ENCODE measurements around the gene PDLIM1. TPM values are rescaled to one million over a fixed set of nuclear protein-coding genes. Genes with fewer than 3 reads are reported as not detected.
A peak's percentile ranks its signal among the peaks of the same experiment; 100 is the strongest.

The PDLIM1 gene
- polyA plus RNA-seq, 1 of the 3 experiments (the other 2 are of a cell fraction), result 97.2 TPM

- peak overlapping the region; percentile 42; the same call in 1 of the 2 replicates for H3K9ac ChIP-seq
Measured at GRCh38 chr10:95276367-95277200, 14.2 kb downstream of the PDLIM1 start.

GRCh38 chr10:95275726-95276366, 15.0 kb downstream of the PDLIM1 start:
- Histone ChIP-seq H3K79me2 (ENCODE audit: insufficient read depth) (peaks cover 90% of the 10 kb centered on the region), H3K4me2 (peak overlapping the region; percentile 33), H3K4me1 (ENCODE audit: control insufficient read depth in 1 of 2, insufficient read depth in 2 of 2, low read depth in 1 of 2, low read length in 1 of 2) (peaks cover 2 to 32% of the 10 kb centered on the region in 2 experiments; a peak in 2 of 4 replicates)

More at GRCh38 chr10:95276367-95277200, 14.2 kb downstream of the PDLIM1 start:
- H3K9me2 ChIP-seq, result no peaks in the 10 kb centered on the region
- no peak for DNase-seq
- ChIA-PET POLR2A (no interaction called here), CTCF (interaction anchor here (0.7 to 2.3 kb wide), 2 partner anchors 13 to 98 kb away, joined by 4 to 7 read pairs; no protein-coding TSS in a partner anchor)
- peak overlapping the region; percentile 33 for H3K4me2 ChIP-seq
- no peak overlapping the region for H3K4me3 ChIP-seq (ENCODE audit: low read depth in 2 of 2, low read length in 1 of 2)
- 90% methylated on average over 8 of the region's 8 CpGs for WGBS (ENCODE audit: low lambda C conversion rate)
- no peaks in the 10 kb centered on the region for H4K20me1 ChIP-seq (ENCODE audit: insufficient read depth)
- no peaks in the 10 kb centered on the region for H3K36me3 ChIP-seq (replicated peaks in 1 of 2; ENCODE audit: control insufficient read depth in 1 of 2, insufficient read depth in 2 of 2, low read length in 1 of 2)
- H3K79me2 ChIP-seq (ENCODE audit: insufficient read depth), result peaks cover 90% of the 10 kb centered on the region
- TF ChIP-seq NRF1 (IDR thresholded peaks at IDR 0.05; ENCODE audit: low read depth, low read length) (no peak), USF2 (IDR thresholded peaks at IDR 0.05; ENCODE audit: borderline replicate concordance, low read depth, low read length) (no peak), SMC3 (IDR thresholded peaks at IDR 0.05; ENCODE audit: low read depth, low read length) (no peak)
- H2AFZ ChIP-seq (ENCODE audit: low read depth), result no peak overlapping the region
- H3K4me1 ChIP-seq (ENCODE audit: control insufficient read depth in 1 of 2, insufficient read depth in 2 of 2, low read depth in 1 of 2, low read length in 1 of 2), result peaks cover 2 to 37% of the 10 kb centered on the region in 2 experiments; a peak in 2 of 4 replicates
- H3K27me3 ChIP-seq (ENCODE audit: insufficient read depth), result no peaks in the 10 kb centered on the region
- peaks cover 37% of the 10 kb centered on the region for H3F3A ChIP-seq (replicated peaks; ENCODE audit: insufficient read depth)
- H3K9me3 ChIP-seq, result no peaks in the 10 kb centered on the region
- peak overlapping the region in 1 of 2 experiments; percentile 92; a peak in 2 of 4 replicates for H3K27ac ChIP-seq (ENCODE audit: low read depth in 2 of 2, low read length in 1 of 2)

More at GRCh38 chr10:95275726-95276366, 15.0 kb downstream of the PDLIM1 start:
- Histone ChIP-seq H3K9me3 (no peaks in the 10 kb centered on the region), H3K27me3 (ENCODE audit: insufficient read depth) (no peaks in the 10 kb centered on the region), H2AFZ (ENCODE audit: low read depth) (no peak overlapping the region), H3K4me3 (ENCODE audit: low read depth in 2 of 2, low read length in 1 of 2) (no peak overlapping the region), H4K20me1 (ENCODE audit: insufficient read depth) (no peaks in the 10 kb centered on the region), H3K36me3 (replicated peaks in 1 of 2; ENCODE audit: control insufficient read depth in 1 of 2, insufficient read depth in 2 of 2, low read length in 1 of 2) (peaks cover 0 to 2% of the 10 kb centered on the region in 2 experiments), H3K27ac (ENCODE audit: low read depth in 2 of 2, low read length in 1 of 2) (peak overlapping the region in 1 of 2 experiments; percentile 92; a peak in 3 of 4 replicates), H3F3A (replicated peaks; ENCODE audit: insufficient read depth) (peaks cover 37% of the 10 kb centered on the region), H3K9me2 (no peaks in the 10 kb centered on the region), H3K9ac (peak overlapping the region; percentile 42; the same call in 1 of the 2 replicates)
- ChIA-PET CTCF (interaction anchor here (0.6 to 2.9 kb wide), 2 partner anchors 22 to 87 kb away, joined by 3 to 13 read pairs; no protein-coding TSS in a partner anchor), POLR2A (no interaction called here)
- WGBS (ENCODE audit: low lambda C conversion rate), result 69% methylated on average over 1 of the region's 1 CpG
- peak; percentile 41; the same call in 1 of the 2 replicates for TF ChIP-seq NFIC (IDR thresholded peaks at IDR 0.05; ENCODE audit: borderline replicate concordance)
- TF ChIP-seq REST (IDR thresholded peaks at IDR 0.05; ENCODE audit: low read depth, low read length), result no peak
- no peak for DNase-seq

All from SK-N-SH (cell line).